ENCODE results near the gene HNRNPM.

HNRNPM gene

DNA sequence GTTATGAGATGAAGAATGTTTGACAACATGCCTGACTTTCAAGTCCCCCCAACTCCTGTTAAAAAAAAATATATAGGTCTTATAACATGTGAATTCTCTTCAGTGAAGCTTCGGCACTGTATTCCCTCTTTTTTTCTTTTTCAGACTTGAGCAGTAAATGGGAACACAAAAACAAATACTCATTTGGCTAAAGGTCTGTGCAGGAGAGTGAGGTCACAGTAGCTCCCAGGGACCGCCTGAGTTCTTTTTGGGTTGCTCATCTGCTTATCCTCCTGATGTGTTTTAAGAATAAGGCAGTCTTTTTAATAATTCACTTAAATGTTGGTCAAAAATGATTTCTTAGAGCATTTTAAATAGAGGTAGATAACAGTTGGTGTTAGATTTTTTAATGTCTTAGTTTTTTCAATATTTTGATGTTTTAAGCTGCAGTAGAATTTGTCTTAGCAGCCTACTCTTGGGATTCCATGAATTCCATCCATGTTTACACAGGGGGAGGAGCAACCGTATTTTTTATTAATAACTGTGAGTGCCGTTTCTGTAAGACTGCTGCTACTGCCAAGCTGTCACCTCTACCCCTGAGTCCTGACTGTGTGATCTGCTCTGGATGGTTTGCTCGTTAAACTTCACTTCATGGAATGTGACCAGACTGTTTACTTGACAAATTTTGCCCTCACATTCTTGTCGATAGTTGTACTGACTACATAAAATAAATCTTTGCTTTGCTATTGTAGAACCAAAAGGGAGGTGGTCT is 14.9 kb downstream of the HNRNPM start:
- peak; percentile 84 for DNase-seq

- DNase-seq, result peak; percentile 18
Observed at GRCh38 chr19:8460516-8461298, 15.9 kb downstream of the HNRNPM start.

DNA sequence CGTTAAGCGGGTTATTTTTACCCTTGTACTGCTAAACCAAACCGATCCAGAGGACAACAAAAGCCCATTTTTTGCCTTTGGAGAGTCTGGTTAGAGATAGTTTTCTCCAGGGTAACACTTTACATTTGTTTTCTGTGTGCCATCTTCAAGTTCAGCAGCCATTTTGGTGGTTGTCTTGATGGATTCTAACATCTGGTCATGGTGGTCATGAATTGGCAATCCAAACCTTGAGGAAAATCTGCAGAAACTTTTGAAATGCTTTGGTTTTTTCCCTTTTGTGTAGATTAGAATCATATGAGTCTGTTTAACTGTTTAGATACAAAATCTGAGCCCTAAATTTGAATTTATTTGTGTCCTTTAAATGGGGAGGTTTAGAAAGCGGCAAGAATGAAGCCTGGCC is 16.6 kb downstream of the HNRNPM start:
- DNase-seq, result no peak

- DNase-seq, result no peak
Observed at GRCh38 chr19:8461891-8462290, 17.1 kb downstream of the HNRNPM start.

- DNase-seq, result no peak
Observed at GRCh38 chr19:8462571-8462970, 17.8 kb downstream of the HNRNPM start.

DNA sequence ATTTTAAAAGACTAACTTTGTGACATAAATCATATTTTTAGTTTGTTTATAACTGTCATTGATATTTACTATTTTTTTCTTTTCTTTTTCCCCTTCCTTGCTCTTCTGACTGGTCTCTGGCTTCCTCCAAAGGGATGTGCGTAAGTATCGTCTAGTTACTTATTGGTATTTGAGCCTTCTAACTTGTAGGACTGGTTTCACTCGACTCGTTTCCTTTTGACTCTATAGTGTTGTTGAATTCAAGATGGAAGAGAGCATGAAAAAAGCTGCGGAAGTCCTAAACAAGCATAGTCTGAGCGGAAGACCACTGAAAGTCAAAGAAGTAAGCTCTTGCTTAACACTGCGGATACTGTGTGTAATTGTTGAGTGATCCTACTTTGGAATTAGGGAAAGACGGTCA is 18.6 kb downstream of the HNRNPM start:
- no peak for DNase-seq

- no peak for DNase-seq
Observed at GRCh38 chr19:8466018-8466417, 21.2 kb downstream of the HNRNPM start.

GRCh38 chr19:8468124-8468523 is 23.3 kb downstream of the HNRNPM start:
- no peak for DNase-seq

DNA sequence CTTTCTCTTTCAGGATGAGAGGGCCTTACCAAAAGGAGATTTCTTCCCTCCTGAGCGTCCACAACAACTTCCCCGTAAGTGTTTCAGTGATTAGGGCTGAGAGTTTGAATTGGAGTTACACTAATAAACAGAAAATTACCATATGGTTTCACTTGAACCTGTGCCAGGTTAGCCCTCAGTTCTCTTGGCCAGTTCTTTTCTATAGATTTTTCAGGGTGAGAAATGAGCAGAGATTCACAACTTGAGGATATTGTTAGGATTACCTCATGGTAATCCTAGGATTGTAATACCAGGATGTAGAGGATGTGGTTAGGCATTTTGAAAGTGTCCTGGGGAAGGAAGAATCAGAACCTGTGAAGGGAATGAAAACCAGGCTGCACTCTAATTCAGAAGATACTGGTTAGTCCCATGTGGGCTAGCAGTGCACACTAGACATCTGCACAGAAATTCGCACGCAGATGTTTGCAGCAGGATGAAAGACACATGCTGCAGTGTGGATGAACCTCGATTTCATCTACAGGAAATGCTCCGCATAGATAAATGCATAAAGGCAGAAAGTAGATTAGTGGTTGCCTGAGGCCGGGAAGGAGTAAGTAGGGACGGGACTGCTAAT is 24.1 kb downstream of the HNRNPM start:
- DNase-seq, result no peak

DNA sequence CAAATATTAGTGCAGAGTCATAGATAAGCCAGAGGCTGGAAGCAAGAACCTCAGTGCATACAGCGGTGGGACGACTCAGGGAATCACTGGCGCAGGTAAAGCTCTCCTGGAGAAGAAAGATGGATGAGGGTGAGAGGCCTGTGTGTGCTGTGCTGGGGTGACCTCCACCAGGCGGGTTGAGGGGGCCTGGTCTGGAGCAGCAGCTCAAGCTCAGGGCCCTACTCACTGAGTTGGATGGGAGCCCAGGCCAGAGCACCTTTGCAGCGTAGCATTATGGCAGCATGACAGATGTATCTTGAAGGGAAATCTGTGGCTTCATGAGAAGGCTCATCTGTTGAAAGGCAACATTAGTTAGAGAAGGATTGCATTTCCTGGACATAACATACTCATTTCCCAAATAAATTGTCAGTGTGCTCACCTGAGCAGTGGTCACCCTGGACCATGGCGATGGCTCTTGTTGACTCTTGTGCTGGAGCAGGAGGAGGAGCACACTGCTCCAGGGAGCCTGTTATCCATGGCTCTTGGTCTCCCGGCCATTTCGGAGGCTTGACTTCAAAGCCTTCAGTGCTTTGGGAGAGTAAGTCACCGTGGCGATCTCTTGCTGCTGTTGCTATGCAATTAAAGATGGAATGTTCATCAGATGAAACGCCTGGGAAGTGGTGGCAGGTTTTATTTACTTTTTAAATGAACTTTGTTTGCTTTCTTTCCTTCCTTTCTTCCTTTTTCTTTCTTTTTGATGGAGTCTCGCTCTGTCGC is 25.0 kb downstream of the HNRNPM start:
- no peak for DNase-seq

DNA sequence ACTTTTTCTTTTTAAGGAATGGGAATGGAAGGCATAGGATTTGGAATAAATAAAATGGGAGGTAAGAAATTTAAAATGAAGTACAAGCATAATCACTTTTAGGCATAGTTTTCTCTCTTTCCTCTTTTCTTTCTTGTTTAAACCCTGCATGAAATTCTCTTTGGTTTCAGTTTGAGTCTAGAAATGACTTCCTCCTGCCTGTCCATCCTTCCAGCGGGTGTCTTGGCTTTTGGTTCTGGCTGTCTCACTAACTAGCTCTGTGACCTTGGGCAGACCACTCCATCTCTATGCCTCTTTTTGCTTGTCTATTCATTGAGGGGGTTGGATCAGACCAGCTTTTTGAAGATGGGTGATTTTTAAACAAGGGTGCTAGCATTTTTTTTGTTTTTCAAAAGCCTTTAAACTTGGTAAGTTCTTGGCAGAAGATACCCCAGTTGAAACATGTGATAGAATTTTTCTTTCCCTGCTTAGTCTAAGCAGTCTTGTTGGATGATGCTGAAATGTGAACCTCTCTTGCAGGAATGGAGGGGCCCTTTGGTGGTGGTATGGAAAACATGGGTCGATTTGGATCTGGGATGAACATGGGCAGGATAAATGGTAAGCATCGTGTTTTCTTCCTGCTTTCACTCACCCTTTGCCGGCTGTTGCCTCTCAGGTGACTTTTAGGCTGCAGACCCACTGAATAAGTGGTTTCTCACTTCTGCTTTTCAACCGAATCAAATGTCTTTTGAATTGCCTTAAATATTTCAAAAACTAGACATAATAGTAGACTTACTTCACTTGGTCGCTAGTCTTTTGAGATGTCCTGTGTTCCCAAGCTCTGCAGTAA is 29.1 kb downstream of the HNRNPM start:
- no peak for DNase-seq

- no peak for DNase-seq
Observed at GRCh38 chr19:8475005-8475404, 30.2 kb downstream of the HNRNPM start.

GRCh38 chr19:8476524-8476923 is 31.7 kb downstream of the HNRNPM start:
- no peak for DNase-seq

- DNase-seq, result no peak
Observed at GRCh38 chr19:8477889-8478288, 33.1 kb downstream of the HNRNPM start.

DNA sequence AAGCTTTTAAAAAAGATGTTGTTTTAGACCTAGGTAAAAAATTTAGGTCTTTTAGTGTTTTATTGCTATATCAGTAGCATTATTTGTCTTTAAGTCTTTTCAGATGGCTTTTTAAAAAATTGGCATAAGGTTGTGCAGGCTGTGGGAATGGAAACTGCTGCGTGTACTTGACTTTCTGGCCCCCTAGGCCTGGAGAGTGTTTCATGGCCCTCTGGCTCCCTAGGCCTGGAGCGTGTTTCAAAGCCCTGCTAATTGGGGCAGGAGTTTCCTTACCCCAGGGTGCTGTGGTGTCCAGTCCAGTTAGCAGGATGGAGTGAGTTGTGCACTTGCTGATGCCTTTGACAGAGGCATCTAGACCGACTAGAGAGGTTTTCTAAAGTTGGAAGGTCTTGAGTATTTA is 33.8 kb downstream of the HNRNPM start:
- no peak for DNase-seq

DNA sequence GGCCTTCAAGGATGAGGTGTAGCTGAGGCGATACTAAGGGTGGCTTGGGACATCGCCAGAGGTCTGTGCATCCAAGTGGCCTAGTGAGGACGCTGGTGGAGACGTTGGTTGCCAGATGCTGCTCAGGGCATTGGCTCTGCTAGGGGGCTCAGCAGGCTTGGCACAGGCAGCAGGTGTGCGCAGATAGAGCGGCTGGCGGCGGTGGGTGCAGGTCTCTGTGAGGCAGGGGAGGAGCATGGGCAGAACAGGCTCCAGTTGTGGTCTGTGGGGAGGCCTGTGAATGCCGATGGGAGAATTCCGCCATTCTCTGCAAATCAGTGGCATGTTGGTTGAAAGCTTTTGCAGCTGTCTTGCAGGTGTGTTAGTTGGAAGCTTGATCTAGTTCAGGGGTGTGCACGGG is 36.4 kb downstream of the HNRNPM start:
- DNase-seq, result no peak

GRCh38 chr19:8481616-8482015 is 36.8 kb downstream of the HNRNPM start:
- no peak for DNase-seq

DNA sequence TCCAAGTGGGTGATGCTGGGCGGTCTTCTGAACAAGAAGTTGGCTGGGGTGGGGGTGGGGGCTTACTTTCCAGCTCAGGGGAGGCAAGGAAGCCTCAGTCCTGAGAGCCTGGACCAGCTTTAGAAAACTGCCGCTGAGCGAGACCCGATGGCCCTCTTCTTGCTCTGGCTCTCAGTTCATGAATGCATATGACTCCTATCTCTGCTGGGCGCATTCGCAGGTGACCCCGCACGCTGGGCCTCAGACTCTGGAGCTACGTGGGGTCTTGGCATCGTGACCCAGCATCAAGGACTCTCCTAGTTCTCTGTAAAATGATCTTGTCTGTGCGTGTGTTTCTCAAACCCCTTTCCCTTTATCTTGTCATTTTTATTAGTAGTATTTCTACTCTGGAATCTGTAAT is 37.9 kb downstream of the HNRNPM start:
- no peak for DNase-seq

- no peak for DNase-seq
Observed at GRCh38 chr19:8483165-8483564, 38.4 kb downstream of the HNRNPM start.

GRCh38 chr19:8484331-8484894 is 39.6 kb downstream of the HNRNPM start:
- DNase-seq, result no peak

DNA sequence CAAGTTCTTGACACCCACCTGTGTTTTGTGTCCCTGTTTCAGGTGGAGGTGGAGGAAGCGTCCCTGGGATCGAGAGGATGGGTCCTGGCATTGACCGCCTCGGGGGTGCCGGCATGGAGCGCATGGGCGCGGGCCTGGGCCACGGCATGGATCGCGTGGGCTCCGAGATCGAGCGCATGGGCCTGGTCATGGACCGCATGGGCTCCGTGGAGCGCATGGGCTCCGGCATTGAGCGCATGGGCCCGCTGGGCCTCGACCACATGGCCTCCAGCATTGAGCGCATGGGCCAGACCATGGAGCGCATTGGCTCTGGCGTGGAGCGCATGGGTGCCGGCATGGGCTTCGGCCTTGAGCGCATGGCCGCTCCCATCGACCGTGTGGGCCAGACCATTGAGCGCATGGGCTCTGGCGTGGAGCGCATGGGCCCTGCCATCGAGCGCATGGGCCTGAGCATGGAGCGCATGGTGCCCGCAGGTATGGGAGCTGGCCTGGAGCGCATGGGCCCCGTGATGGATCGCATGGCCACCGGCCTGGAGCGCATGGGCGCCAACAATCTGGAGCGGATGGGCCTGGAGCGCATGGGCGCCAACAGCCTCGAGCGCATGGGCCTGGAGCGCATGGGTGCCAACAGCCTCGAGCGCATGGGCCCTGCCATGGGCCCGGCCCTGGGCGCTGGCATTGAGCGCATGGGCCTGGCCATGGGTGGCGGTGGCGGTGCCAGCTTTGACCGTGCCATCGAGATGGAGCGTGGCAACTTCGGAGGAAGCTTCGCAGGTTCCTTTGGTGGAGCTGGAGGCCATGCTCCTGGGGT is 41.0 kb downstream of the HNRNPM start:
- no peak for DNase-seq
